Lower leg skin (tissue), 4 donors: Measurements from ENCODE around the gene TNNT2. TPM values are rescaled to one million over a fixed set of nuclear protein-coding genes. Genes with fewer than 3 reads are reported as not detected.

Experiments
- DNase-seq, 2 donors: peaks; one replicate each; pipeline ENCODE4 v3.0.0-alpha.2; 2019; ENCODE audit warnings: low spot score in 2 of 2
- H3K4me3 ChIP-seq: fragments of 200-600 bp; sonication (generic); 2 replicates; pipeline ENCODE4 v1.5.1; 2017; ENCODE audit warnings: mild to moderate bottlenecking, low read depth; ENCODE audit not compliant: poor library complexity, severe bottlenecking
- POLR2A ChIP-seq, 2 donors: fragments of 450-650 bp; IDR thresholded peaks; one replicate each; pipeline ENCODE4 v1.6.1; 2016 to 2017; ENCODE audit warnings: antibody characterized with exemption in 2 of 2, mild to moderate bottlenecking in 1 of 2, moderate library complexity in 1 of 2
- WGBS, 2 donors: methylation state at CpG; one replicate each; pipeline ENCODE4 v1.1.5; 2018; 5-methylcytosine and 5-hydroxymethylcytosine counted together
- intact Hi-C: fragments of 100-400 bp; cut with DNase I; formaldehyde crosslinking; loops from one replicate; pipeline ENCODE4 v1.15.0; 2023; ENCODE audit warnings: low total_unique reads
- total RNA-seq, 4 donors: library from RNA; depleted of rRNA; stranded (reverse); fragments of >200 nt; gene quantifications; one replicate each; pipeline ENCODE4 v1.1.0, GENCODE V29; 2016
- TF ChIP-seq, protein P1 (sequence below), 3 donors: fragments of 450-650 bp; IDR thresholded peaks; one replicate each; pipeline ENCODE4 v1.5.1; 2016; ENCODE audit warnings: antibody characterized with exemption in 3 of 3, mild to moderate bottlenecking in 3 of 3, moderate library complexity in 2 of 3

The TNNT2 gene
- total RNA-seq, 4 donors from 2014 or later, result 6.6 to 28.3 (median 20.5) TPM

DNA sequence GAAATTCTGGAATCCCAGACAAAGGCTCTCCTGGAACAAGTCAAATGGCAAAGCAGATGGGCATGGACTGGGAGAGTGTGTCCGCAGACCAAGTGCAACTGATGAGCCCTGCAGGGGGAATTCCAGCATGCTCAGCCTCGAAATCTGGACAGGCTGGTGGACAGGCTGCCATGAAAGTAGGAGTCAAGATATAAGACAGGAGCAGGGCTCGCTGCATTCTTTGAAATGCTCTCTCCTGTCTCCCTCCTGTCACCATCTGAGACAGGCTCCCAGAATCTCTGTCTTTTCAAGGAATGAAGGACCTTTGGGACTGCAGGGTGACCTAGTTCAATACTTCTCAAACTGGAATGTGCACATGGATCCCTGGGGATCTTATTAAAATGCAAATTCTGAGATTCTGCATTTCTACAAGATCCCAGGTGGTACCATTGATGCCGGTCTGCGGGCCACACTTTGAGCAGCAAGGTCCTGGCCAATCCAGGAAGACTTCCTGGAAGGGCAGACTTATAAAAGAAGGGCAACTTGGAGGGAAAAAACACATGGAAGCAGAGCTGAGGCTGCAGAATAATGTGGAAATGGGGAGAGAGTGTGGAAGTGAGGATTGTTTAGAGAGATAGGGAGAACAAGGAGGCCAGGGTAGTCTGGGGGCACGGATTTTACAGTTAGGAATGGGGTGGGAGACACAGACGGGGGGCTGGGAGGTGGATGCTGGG lies 29.8 kb downstream of the TNNT2 start:
- TF ChIP-seq, protein P1, sequence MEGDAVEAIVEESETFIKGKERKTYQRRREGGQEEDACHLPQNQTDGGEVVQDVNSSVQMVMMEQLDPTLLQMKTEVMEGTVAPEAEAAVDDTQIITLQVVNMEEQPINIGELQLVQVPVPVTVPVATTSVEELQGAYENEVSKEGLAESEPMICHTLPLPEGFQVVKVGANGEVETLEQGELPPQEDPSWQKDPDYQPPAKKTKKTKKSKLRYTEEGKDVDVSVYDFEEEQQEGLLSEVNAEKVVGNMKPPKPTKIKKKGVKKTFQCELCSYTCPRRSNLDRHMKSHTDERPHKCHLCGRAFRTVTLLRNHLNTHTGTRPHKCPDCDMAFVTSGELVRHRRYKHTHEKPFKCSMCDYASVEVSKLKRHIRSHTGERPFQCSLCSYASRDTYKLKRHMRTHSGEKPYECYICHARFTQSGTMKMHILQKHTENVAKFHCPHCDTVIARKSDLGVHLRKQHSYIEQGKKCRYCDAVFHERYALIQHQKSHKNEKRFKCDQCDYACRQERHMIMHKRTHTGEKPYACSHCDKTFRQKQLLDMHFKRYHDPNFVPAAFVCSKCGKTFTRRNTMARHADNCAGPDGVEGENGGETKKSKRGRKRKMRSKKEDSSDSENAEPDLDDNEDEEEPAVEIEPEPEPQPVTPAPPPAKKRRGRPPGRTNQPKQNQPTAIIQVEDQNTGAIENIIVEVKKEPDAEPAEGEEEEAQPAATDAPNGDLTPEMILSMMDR (IDR thresholded peaks at IDR 0.05), result no peak
- TF ChIP-seq POLR2A (IDR thresholded peaks at IDR 0.05), result no peak
- no peak overlapping the region for H3K4me3 ChIP-seq
- intact Hi-C loops, result no loop called here
- WGBS, 2 donors, result 42 to 53% methylated on average over 7 of the region's 7 CpGs
- DNase-seq, result no peak

DNA sequence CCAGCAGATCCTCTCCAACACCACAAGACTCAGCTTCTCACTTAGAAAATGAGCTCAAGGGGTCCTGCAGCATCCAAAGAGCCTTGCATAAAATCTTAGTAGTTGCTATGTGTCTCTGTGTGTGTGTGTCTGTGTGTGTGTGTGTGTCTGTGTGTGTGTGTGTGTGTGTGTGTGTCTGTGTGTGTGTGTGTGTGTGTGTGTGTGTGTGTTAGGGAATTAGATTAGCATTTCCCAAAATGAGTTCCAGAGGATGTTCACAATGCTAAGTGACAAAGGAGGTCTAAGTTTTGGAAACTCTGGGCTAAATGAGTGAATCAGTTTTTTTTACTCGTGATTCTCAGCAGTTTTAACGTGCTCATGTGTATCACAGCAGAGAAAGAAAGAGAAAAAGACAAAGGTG lies 30.5 kb downstream of the TNNT2 start:
- intact Hi-C loops, result no loop called here
- H3K4me3 ChIP-seq, result no peak overlapping the region
- DNase-seq, result no peak
- 22 to 37% methylated on average over 2 of the region's 2 CpGs for WGBS, 2 donors
- TF ChIP-seq POLR2A (IDR thresholded peaks at IDR 0.05), result no peak
- TF ChIP-seq, protein P1 (IDR thresholded peaks at IDR 0.05), result no peak

DNA sequence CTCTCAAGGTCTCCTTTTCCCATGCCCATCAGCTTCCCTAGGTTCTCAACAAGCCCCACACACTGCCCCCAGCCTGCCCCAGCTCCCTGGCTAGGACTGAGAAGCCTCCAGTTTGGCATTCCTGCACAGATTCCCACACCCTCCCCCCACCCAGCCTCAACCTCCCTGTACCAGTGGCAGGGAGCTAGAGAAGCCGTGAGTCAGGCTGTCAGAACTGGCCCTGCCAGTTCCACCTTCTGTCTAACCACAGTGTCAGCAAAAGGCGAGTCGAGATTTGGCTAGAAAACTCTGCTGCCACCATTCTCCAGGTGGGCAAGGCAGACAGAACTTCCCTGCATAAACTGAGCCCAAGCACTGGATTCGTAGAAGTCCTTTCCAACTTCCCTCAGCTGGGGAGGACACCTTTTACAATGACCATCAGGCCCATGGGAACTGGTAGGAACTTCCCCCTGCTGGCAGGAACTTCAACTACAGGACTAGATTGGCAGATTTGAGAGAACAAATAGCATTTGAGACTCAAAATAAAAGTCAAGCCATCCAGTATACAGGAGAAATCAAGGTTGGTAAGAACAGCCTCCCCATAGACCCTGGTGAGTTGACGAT lies 31.0 kb downstream of the TNNT2 start:
- WGBS, 2 donors, result 30 to 38% methylated on average over 5 of the region's 5 CpGs
- no peak for DNase-seq
- no peak overlapping the region for H3K4me3 ChIP-seq
- TF ChIP-seq, protein P1 (IDR thresholded peaks at IDR 0.05), result no peak
- TF ChIP-seq POLR2A (IDR thresholded peaks at IDR 0.05), result no peak
- intact Hi-C loops, result no loop called here

DNA sequence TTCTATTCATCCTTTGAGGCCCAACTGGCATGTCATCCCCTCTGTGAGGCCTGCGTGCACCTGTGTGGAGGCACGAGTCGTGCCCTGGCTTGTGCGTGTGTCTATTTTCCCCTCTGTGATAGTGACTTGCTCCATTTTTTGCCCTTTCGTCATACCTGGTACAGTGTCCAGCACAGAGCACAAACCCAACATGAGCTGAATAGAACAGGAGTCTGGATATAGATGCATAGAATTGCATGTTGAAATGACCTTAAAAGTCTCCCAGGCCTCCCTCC lies 32.5 kb downstream of the TNNT2 start:
- intact Hi-C loops, result no loop called here
- WGBS, 2 donors, result 53 to 60% methylated on average over 5 of the region's 5 CpGs
- no peak overlapping the region for H3K4me3 ChIP-seq
- DNase-seq, result no peak
- TF ChIP-seq POLR2A (IDR thresholded peaks at IDR 0.05), result no peak
- TF ChIP-seq, protein P1 (IDR thresholded peaks at IDR 0.05), result no peak

DNA sequence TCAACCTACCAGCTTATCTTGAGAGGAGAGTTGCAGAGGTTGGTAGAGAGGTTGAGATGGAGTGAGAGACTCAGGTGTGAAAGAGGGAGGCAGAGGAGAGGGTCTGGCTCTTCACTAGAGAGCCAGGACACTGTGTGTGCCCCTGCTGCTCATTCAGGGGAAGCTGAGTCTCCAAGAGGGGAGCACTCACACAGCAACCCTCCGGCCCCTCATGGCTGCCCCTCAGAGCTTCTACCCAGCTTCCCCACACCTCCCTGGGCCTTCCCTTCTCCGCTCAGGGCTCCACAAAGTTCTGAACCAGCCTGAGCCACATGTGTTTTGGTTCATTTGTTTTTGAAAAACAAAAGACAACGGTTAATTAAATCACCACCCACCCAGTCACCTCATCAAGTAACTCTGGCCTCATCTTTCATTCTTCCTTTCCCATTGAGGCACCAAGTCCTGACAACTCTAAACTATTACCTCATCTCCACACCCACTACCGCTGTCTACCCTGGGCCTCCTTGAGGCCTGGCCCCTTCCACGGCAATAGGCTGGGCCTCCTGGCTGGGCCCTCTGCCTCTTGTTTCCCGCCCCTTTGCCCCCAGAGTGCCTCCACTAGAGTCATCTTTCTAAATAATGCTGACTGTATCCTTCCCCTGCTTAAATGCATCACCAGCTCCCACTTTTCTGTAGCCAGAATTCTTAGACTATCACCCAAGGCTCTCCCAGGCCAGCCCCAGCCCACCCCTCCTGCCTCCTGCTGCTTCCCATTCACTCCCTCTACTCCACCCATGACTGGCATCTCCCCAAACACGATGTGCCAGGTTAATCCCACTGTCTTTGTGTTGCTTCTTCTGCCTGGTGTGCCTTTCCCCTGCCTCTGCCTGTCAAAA lies 33.0 kb downstream of the TNNT2 start:
- intact Hi-C loops, result no loop called here

More for the DNA sequence above, 33.0 kb downstream of the TNNT2 start:
- WGBS, 2 donors, result 50 to 59% methylated on average over 7 of the region's 7 CpGs
- no peak for DNase-seq
- TF ChIP-seq, protein P1 (IDR thresholded peaks at IDR 0.05), result no peak
- no peak for TF ChIP-seq POLR2A (IDR thresholded peaks at IDR 0.05)
- no peak overlapping the region for H3K4me3 ChIP-seq
